K562 (cell line): ENCODE results near the gene MYLIP. TPM values are rescaled to one million over a fixed set of nuclear protein-coding genes. Genes with fewer than 3 reads are reported as not detected.

Source experiments
- ATAC-seq: fragments of 200-7000 bp; cut with Tn5 transposase; 3 replicates; pipeline ENCODE4 v1.9.1; 2020; ENCODE audit warnings: moderate library complexity
- BruUV-seq: library from RNA; stranded (reverse); fragments of 400-500 nt; replicated peaks from 2 replicates; lab custom pipeline; 2021; lab: Mats Ljungman, UMichigan
- CTCF ChIA-PET: fragments of 300-600 bp; formaldehyde crosslinking; extraction: SDS; loops from one replicate; lab custom pipeline; 2021; ENCODE audit warnings: low intra/inter-chr PET ratio; lab: Yijun Ruan, JAX
- POLR2A ChIA-PET: fragments of 300-600, 350-650 bp; sonication (Branson Sonifier 250); formaldehyde crosslinking; extraction: SDS; loops from one replicate; lab custom pipeline; 2021; ENCODE audit warnings: antibody characterized with exemption, inconsistent platforms; lab: Yijun Ruan, JAX
- DNase-seq, 4 experiments: peaks; one replicate each; pipeline versions ENCODE4 v3.0.0 to v3.0.0-alpha.2; 2011 to 2018; ENCODE audit warnings: low spot score in 3 of 4, mixed read lengths in 3 of 4; ENCODE audit errors: extremely low read depth in 1 of 4
- FAIRE-seq: peaks from 2 replicates; lab custom pipeline; 2011; peaks lifted over from hg19 to GRCh38; lab: Jason Lieb, UNC
- H2AFZ ChIP-seq: 2 replicates; pipeline ENCODE4 v1.6.0; 2011; ENCODE audit warnings: low read depth, low read length, control low read depth, inconsistent platforms
- H3K27ac ChIP-seq: fragments of 200-600 bp; 3 replicates; pipeline ENCODE4 v1.8.0; 2011; ENCODE audit warnings: low read depth, mild to moderate bottlenecking, control low read depth, inconsistent platforms, low read length, moderate library complexity, mixed read lengths; ENCODE audit errors: extremely low read depth
- H3K27me3 ChIP-seq, 2 experiments: fragments of 300-600 bp in 1 of 2; 2 replicates in 1 of 2; 3 replicates in 1 of 2; pipeline versions ENCODE4 v1.6.0 to v1.8.0; 2011; ENCODE audit warnings: inconsistent platforms in 2 of 2, low read length in 2 of 2, mild to moderate bottlenecking in 1 of 2, mixed read lengths in 1 of 2, moderate library complexity in 1 of 2; ENCODE audit not compliant: control insufficient read depth in 2 of 2, insufficient read depth in 2 of 2
- H3K36me3 ChIP-seq: fragments of 300-600 bp; 3 replicates; pipeline ENCODE4 v1.8.0; 2011; ENCODE audit warnings: mild to moderate bottlenecking, low read length, inconsistent platforms; ENCODE audit not compliant: control insufficient read depth, insufficient read depth
- H3K4me1 ChIP-seq, 2 experiments: fragments of 200-600 bp in 1 of 2; replicated peaks in 1 of 2; 2 replicates in 1 of 2; 3 replicates in 1 of 2; pipeline versions ENCODE4 v1.5.1 to v1.8.0; 2011; ENCODE audit warnings: inconsistent platforms in 2 of 2, low read length in 2 of 2, mild to moderate bottlenecking in 1 of 2, mixed read lengths in 1 of 2, moderate library complexity in 1 of 2; ENCODE audit not compliant: control insufficient read depth in 2 of 2, insufficient read depth in 2 of 2
- H3K4me2 ChIP-seq: 2 replicates; pipeline ENCODE4 v1.6.1; 2011; ENCODE audit warnings: low read length, control low read depth, inconsistent platforms, mixed read lengths; ENCODE audit not compliant: insufficient read depth
- H3K4me3 ChIP-seq: fragments of 200-600 bp; sonication (generic), shearing (Covaris generic); 2 replicates; pipeline ENCODE4 v1.5.1; 2016; ENCODE audit warnings: control low read depth, inconsistent platforms
- H3K79me2 ChIP-seq: fragments of 200-600 bp; 3 replicates; pipeline ENCODE4 v1.8.0; 2011; ENCODE audit warnings: low read length, inconsistent platforms; ENCODE audit not compliant: control insufficient read depth, insufficient read depth
- H3K9ac ChIP-seq, 2 experiments: 2 replicates each; pipeline versions ENCODE4 v1.6.0 to v1.6.1; 2011; ENCODE audit warnings: low read depth in 2 of 2, low read length in 2 of 2, control low read depth in 1 of 2, inconsistent platforms in 1 of 2, mild to moderate bottlenecking in 1 of 2, mixed read lengths in 1 of 2; ENCODE audit not compliant: insufficient read depth in 1 of 2
- H3K9me1 ChIP-seq: one replicate; pipeline ENCODE4 v1.6.0; 2011; ENCODE audit warnings: inconsistent platforms, mild to moderate bottlenecking, low read length, moderate library complexity; ENCODE audit not compliant: control insufficient read depth, insufficient read depth
- H3K9me3 ChIP-seq: replicated peaks from 2 replicates; pipeline ENCODE4 v1.5.1; 2011; ENCODE audit warnings: low read depth, low read length, inconsistent platforms; ENCODE audit not compliant: control insufficient read depth, insufficient read depth
- H4K20me1 ChIP-seq: replicated peaks from 2 replicates; pipeline ENCODE4 v1.6.1; 2011; ENCODE audit warnings: low read length, inconsistent platforms, mixed read lengths; ENCODE audit not compliant: control insufficient read depth, insufficient read depth
- BACH1 ChIP-seq: fragments of 200-800 bp; sonication (Bioruptor generic); IDR thresholded peaks from 2 replicates; pipeline ENCODE4 v1.6.1; 2016; ENCODE audit warnings: missing genetic modification characterization, missing compliant biosample characterization
- CCAR2 ChIP-seq: fragments of 200-400 bp; formaldehyde crosslinking; IDR thresholded peaks from 2 replicates; pipeline ENCODE4 v1.6.1; 2017; ENCODE audit warnings: mild to moderate bottlenecking, low read depth, low read length
- FOSL1 ChIP-seq: fragments of 200-800 bp; sonication (Bioruptor generic); conservative IDR thresholded peaks from 2 replicates; pipeline ENCODE4 v1.6.1; 2016; ENCODE audit warnings: missing genetic modification characterization, missing compliant biosample characterization
- POLR2AphosphoS5 ChIP-seq: IDR thresholded peaks from 2 replicates; pipeline ENCODE4 v1.6.1; 2011; ENCODE audit warnings: mild to moderate bottlenecking, low read depth, low read length, moderate library complexity; ENCODE audit not compliant: control insufficient read depth, insufficient read depth
- SRSF9 ChIP-seq: fragments of 200-400 bp; formaldehyde crosslinking; IDR thresholded peaks from 2 replicates; pipeline ENCODE4 v1.6.1; 2017; ENCODE audit warnings: low read depth, low read length, borderline replicate concordance
- ZBTB17 ChIP-seq: fragments of 450-650 bp; formaldehyde crosslinking; IDR thresholded peaks from 2 replicates; pipeline ENCODE4 v1.4.0; 2020; ENCODE audit warnings: mild to moderate bottlenecking
- in situ Hi-C: fragments of 300-500 bp; cut with MboI; formaldehyde crosslinking; loops from 4 replicates; pipeline ENCODE4 v1.15.0; 2018; ENCODE audit warnings: inconsistent platforms, mixed read lengths
- intact Hi-C: fragments of 100-400 bp; cut with micrococcal nuclease; formaldehyde crosslinking; loops from 2 replicates; pipeline ENCODE4 v1.14.2; 2022
- polyA plus RNA-seq, 8 experiments: library from polyadenylated mRNA; depleted of rRNA in 4 of 8; stranded (reverse) in 5 of 8; unstranded in 3 of 8; fragments of >200 nt; fragmentation: Nextera tagmentation in 2 of 8; fragmentation: Illumina TruSeq in 1 of 8; extraction: Ambion mirVana in 2 of 8; extraction: Trizol in 1 of 8; gene quantifications; 2 replicates each; pipeline versions ENCODE4 v1.2.1 to v1.2.3, GENCODE V29; 2011 to 2014; ENCODE audit warnings: inconsistent platforms in 1 of 8, missing spikeins in 1 of 8
- total RNA-seq, 7 experiments: library from RNA; depleted of rRNA in 6 of 7; stranded (reverse); fragments of >200 nt in 6 of 7; fragmentation: Illumina TruSeq in 2 of 7; extraction: Trizol in 2 of 7; gene quantifications; 2 replicates each; pipeline versions ENCODE4 v1.2.1 to v1.2.3, GENCODE V29; 2011 to 2021; ENCODE audit warnings: low replicate concordance in 1 of 7
- TF ChIP-seq, protein P1 (sequence below), 2 experiments: fragments of 450-650 bp in 1 of 2; sonication (generic) in 1 of 2; formaldehyde crosslinking in 1 of 2; IDR thresholded peaks in 1 of 2; conservative IDR thresholded peaks in 1 of 2; 2 replicates each; pipeline versions ENCODE4 v1.6.1 to v1.8.1; 2016 to 2023; ENCODE audit warnings: mild to moderate bottlenecking in 2 of 2, moderate library complexity in 2 of 2, inconsistent platforms in 1 of 2, missing genetic modification reagents in 1 of 2

MYLIP gene
- total and polyA plus RNA-seq, 9 of the 15 experiments (the other 6 are each of a cell fraction or from before 2014, with no cell fraction given), result 10.8 to 43.5 (median 31.5) TPM

DNA sequence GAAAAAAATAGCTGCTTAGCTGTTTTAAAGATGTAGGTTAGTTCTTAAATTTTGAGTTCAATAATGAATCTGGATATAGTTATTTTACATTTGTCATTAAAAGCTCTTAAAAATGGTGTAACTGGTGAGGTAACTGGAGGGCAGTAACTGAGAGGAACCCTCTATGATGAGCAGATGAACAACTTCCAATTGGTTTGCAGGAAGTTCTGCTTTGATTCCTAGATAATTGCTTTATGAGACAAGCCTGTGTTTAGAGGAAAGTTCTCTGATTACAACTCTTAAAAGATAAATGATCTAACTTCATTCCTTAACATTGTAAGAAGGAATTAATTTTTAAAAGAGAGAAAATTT is 8.5 kb downstream of the MYLIP start:
- Histone ChIP-seq H3K4me3 (no peak overlapping the region), H4K20me1 (peaks cover 71% of the 10 kb centered on the region), H3K9me3 (no peaks in the 10 kb centered on the region), H3K4me1 (peaks cover 2 to 40% of the 10 kb centered on the region in 2 experiments), H3K36me3 (peaks cover 97% of the 10 kb centered on the region), H2AFZ (no peak overlapping the region), H3K9me1 (peaks cover 13% of the 10 kb centered on the region), H3K4me2 (no peak overlapping the region), H3K27me3 (no peaks in the 10 kb centered on the region), H3K9ac (no peak overlapping the region), H3K27ac (no peak overlapping the region), H3K79me2 (peaks cover 100% of the 10 kb centered on the region)
- in situ Hi-C loops, result no loop called here
- TF ChIP-seq POLR2AphosphoS5 (peak; percentile 44; the same call in 1 of the 2 replicates), ZBTB17 (CRISPR knock-in tag) (no peak), SRSF9 (no peak), FOSL1 (tag) (0 out of 2 replicates have a peak, but pooled peaks have one; percentile 9), CCAR2 (no peak), BACH1 (0 out of 2 replicates have a peak, but pooled peaks have one; percentile 5)
- TF ChIP-seq, protein P1, sequence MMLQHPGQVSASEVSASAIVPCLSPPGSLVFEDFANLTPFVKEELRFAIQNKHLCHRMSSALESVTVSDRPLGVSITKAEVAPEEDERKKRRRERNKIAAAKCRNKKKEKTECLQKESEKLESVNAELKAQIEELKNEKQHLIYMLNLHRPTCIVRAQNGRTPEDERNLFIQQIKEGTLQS (IDR thresholded peaks at IDR 0.05), result 0 out of 2 replicates have a peak, but pooled peaks have one; percentile 0
- TF ChIP-seq, protein P1 (CRISPR knock-in tag; conservative IDR thresholded peaks at IDR 0.05), result no peak
- ChIA-PET POLR2A (interaction anchor here (0.9 to 10.6 kb wide), 6 partner anchors 8 to 446 kb away, joined by 3 to 168 read pairs (median 3); partner anchors contain the start of gene MYLIP), CTCF (no interaction called here)
- FAIRE-seq (no peak), ATAC-seq (no peak), DNase-seq (no peak)
- intact Hi-C loops, result no loop called here
- no TSS peak for BruUV-seq
